Left ventricle myocardium inferior (tissue), 1 donor: Measurements from ENCODE around the gene GBF1. TPM values are rescaled to one million over a fixed set of nuclear protein-coding genes. Genes with fewer than 3 reads are reported as not detected.

ENCODE experiments used
- DNase-seq: peaks from one replicate; pipeline ENCODE4 v3.0.0-alpha.2; 2020
- H3K27ac ChIP-seq: fragments of 200-600 bp; replicated peaks from 2 replicates; pipeline ENCODE4 v1.8.0; 2021
- H3K27me3 ChIP-seq: fragments of 200-600 bp; 2 replicates; pipeline ENCODE4 v1.8.0; 2021; ENCODE audit warnings: low read depth
- H3K36me3 ChIP-seq: fragments of 200-600 bp; 2 replicates; pipeline ENCODE4 v1.8.0; 2021
- H3K4me1 ChIP-seq: fragments of 200-600 bp; 2 replicates; pipeline ENCODE4 v1.8.0; 2021
- H3K4me3 ChIP-seq: fragments of 200-600 bp; 2 replicates; pipeline ENCODE4 v1.8.0; 2021; ENCODE audit warnings: mild to moderate bottlenecking, moderate library complexity
- H3K9me3 ChIP-seq: fragments of 200-600 bp; replicated peaks from 2 replicates; pipeline ENCODE4 v1.8.0; 2021
- intact Hi-C: fragments of 100-400 bp; cut with micrococcal nuclease; formaldehyde crosslinking; loops from one replicate; pipeline ENCODE4 v1.11.0; 2022
- total RNA-seq: library from RNA; stranded (reverse); fragmentation: NEBNext Ultra II Directional; extraction: Animal tissue kit (Norgen Biotek cat#: 25700); gene quantifications from one replicate; pipeline ENCODE4 v1.2.1, GENCODE V29; 2021
- TF ChIP-seq, protein P1 (sequence below): fragments of 200-600 bp; IDR thresholded peaks from 2 replicates; pipeline ENCODE4 v1.8.0; 2021; ENCODE audit warnings: antibody characterized with exemption, mild to moderate bottlenecking, borderline replicate concordance
- donor health status: DM: no; HTN: yes; CAD: no; lungs with severe emphysema.

GBF1 gene
- total RNA-seq, 1 donor from 2014 or later = 43.2 TPM

DNA sequence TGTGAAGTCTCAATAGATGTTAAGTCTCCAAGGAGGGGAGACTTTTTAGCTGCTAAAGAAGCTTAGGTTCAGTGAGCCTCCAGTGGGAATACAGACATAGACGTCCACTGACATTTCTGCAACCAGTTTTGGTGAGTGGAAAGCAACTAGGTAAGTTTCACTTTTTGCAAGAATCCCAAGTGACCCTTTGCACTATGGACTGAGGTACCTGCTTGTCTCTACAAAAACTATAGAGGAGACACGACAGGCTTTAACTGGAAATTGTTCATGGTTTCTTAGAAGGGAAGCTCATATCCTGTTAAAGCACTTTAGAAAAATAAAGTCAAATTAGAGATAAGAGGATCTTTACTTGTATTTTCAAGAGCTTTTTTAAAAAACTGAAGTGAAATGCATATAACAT is 38.6 kb downstream of the GBF1 start:
- Histone ChIP-seq H3K9me3 (no peaks in the 10 kb centered on the region), H3K27me3 (no peaks in the 10 kb centered on the region), H3K4me3 (no peak overlapping the region), H3K4me1 (peaks cover 96% of the 10 kb centered on the region), H3K36me3 (no peaks in the 10 kb centered on the region), H3K27ac (peak overlapping the region; percentile 89)
- TF ChIP-seq, protein P1, sequence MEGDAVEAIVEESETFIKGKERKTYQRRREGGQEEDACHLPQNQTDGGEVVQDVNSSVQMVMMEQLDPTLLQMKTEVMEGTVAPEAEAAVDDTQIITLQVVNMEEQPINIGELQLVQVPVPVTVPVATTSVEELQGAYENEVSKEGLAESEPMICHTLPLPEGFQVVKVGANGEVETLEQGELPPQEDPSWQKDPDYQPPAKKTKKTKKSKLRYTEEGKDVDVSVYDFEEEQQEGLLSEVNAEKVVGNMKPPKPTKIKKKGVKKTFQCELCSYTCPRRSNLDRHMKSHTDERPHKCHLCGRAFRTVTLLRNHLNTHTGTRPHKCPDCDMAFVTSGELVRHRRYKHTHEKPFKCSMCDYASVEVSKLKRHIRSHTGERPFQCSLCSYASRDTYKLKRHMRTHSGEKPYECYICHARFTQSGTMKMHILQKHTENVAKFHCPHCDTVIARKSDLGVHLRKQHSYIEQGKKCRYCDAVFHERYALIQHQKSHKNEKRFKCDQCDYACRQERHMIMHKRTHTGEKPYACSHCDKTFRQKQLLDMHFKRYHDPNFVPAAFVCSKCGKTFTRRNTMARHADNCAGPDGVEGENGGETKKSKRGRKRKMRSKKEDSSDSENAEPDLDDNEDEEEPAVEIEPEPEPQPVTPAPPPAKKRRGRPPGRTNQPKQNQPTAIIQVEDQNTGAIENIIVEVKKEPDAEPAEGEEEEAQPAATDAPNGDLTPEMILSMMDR = no peak
- intact Hi-C loops = no loop called here
- DNase-seq = no peak

DNA sequence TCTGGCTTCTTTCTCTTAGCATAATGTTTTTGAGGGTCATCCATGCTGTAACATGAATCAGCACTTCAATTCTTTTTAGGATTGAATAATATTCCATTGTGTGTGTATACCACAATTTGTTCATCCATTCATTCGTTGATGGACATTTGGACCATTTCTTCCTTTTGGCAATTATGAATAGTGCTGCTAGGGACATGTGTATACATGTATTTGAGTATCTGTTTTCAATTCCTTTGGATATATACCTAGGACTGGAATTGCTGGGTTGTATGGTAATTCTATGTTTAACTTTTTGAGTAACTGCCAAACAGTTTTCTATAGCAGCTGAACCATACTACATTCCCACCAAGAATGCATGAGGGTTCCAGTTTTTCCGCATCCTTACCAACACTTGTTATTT is 39.2 kb downstream of the GBF1 start:
- no peaks in the 10 kb centered on the region for H3K36me3 ChIP-seq
- H3K27ac ChIP-seq = no peak overlapping the region
- H3K4me1 ChIP-seq = peaks cover 96% of the 10 kb centered on the region
- intact Hi-C loops = no loop called here
- no peak overlapping the region for H3K4me3 ChIP-seq
- no peak for DNase-seq
- no peaks in the 10 kb centered on the region for H3K27me3 ChIP-seq
- TF ChIP-seq, protein P1 = no peak
- H3K9me3 ChIP-seq = no peaks in the 10 kb centered on the region

- intact Hi-C loops = no loop called here
Observed at GRCh38 chr10:102285133-102285532, 39.8 kb downstream of the GBF1 start.

DNA sequence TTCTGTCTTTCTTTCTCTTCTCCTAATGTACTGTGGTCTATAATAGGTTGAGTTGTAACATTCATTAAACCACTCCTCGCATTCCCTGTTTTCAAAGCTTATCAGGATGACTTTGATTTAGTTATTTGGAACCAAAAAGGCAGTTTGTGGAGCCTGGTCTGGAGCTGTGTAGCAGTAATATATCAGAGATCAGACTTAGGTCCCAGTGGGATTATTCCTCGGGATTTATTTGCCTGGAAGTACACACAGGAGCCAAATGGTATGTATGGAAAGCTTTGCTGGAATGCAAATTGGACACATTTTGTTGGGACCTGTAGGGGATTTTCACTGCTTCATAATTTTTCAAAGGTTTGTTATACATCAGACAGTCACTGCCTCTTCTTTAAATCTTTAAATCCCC is 40.9 kb downstream of the GBF1 start:
- peak overlapping the region; percentile 27 for H3K27ac ChIP-seq
- H3K4me1 ChIP-seq = peaks cover 96% of the 10 kb centered on the region
- intact Hi-C loops = no loop called here

More at GRCh38 chr10:102285133-102285532, 39.8 kb downstream of the GBF1 start:
- TF ChIP-seq, protein P1 = no peak
- Histone ChIP-seq H3K36me3 (no peaks in the 10 kb centered on the region), H3K4me1 (peaks cover 96% of the 10 kb centered on the region), H3K27me3 (no peaks in the 10 kb centered on the region), H3K4me3 (no peak overlapping the region), H3K9me3 (no peaks in the 10 kb centered on the region), H3K27ac (no peak overlapping the region)
- DNase-seq = no peak

GRCh38 chr10:102287538-102287937 is 42.2 kb downstream of the GBF1 start:
- Histone ChIP-seq H3K36me3 (no peaks in the 10 kb centered on the region), H3K27ac (peak overlapping the region; percentile 21)
- intact Hi-C loops = no loop called here

More for the DNA sequence above, 40.9 kb downstream of the GBF1 start:
- no peak for DNase-seq
- Histone ChIP-seq H3K27me3 (no peaks in the 10 kb centered on the region), H3K4me3 (no peak overlapping the region), H3K9me3 (no peaks in the 10 kb centered on the region), H3K36me3 (no peaks in the 10 kb centered on the region)
- TF ChIP-seq, protein P1 = no peak

More at GRCh38 chr10:102287538-102287937, 42.2 kb downstream of the GBF1 start:
- peaks cover 96% of the 10 kb centered on the region for H3K4me1 ChIP-seq
- no peak for DNase-seq
- H3K27me3 ChIP-seq = no peaks in the 10 kb centered on the region
- no peaks in the 10 kb centered on the region for H3K9me3 ChIP-seq
- TF ChIP-seq, protein P1 = no peak
- no peak overlapping the region for H3K4me3 ChIP-seq
